GM18517 (cell line): ENCODE results near the gene PHYHIPL.

ENCODE experiments used
- ATAC-seq: cut with Tn5 transposase; IDR thresholded peaks from one replicate; pipeline ENCODE4 v1.9.1; 2021; ENCODE audit warnings: mild to moderate bottlenecking, moderate library complexity; ENCODE audit not compliant: unreplicated experiment

The PHYHIPL gene

GRCh38 chr10:59289853-59290252, 113.4 kb downstream of the PHYHIPL start:
- ATAC-seq = no peak

- ATAC-seq = no peak
These were observed 114.0 kb downstream of the PHYHIPL start for GRCh38 chr10:59290448-59290847.
